IMR-90 (cell line): ENCODE measurements around the gene ACTRT2. TPM values are rescaled to one million over a fixed set of nuclear protein-coding genes. Genes with fewer than 3 reads are reported as not detected.

ENCODE experiments used
- ATAC-seq: fragments of 200-7000 bp; cut with Tn5 transposase; 2 replicates; pipeline ENCODE4 v1.9.1; 2020; ENCODE audit warnings: low read depth, mild to moderate bottlenecking, moderate library complexity
- BruUV-seq: library from RNA; stranded (reverse); fragments of 400-500 nt; replicated peaks from 2 replicates; lab custom pipeline; 2021; lab: Mats Ljungman, UMichigan
- CTCF ChIA-PET: fragments of 300-600 bp; formaldehyde crosslinking; extraction: SDS; loops from one replicate; lab custom pipeline; 2021; ENCODE audit warnings: antibody characterized with exemption; lab: Yijun Ruan, JAX
- POLR2A ChIA-PET: fragments of 300-600 bp; sonication (Branson Sonifier 250); formaldehyde crosslinking; loops from one replicate; lab custom pipeline; 2022; ENCODE audit warnings: antibody characterized with exemption; ENCODE audit not compliant: unreplicated experiment; lab: Charles Lee
- DNase-seq: peaks from one replicate; pipeline ENCODE4 v3.0.0; 2013
- H2AFZ ChIP-seq: replicated peaks from 2 replicates; pipeline ENCODE3; 2013; ENCODE audit warnings: low read length, mild to moderate bottlenecking; ENCODE audit not compliant: poor library complexity
- H2AK5ac ChIP-seq: 2 replicates; pipeline ENCODE4 v1.6.1; 2013; ENCODE audit warnings: low read depth, low read length, inconsistent platforms
- H2AK9ac ChIP-seq: replicated peaks from 2 replicates; pipeline ENCODE3; 2013; ENCODE audit warnings: mild to moderate bottlenecking, low read depth, low read length, moderate library complexity; ENCODE audit not compliant: poor library complexity
- H2BK120ac ChIP-seq: 2 replicates; pipeline ENCODE4 v1.6.1; 2013; ENCODE audit warnings: low read depth, low read length, inconsistent platforms
- H2BK15ac ChIP-seq: 3 replicates; pipeline ENCODE4 v1.6.1; 2013; ENCODE audit warnings: low read depth, low read length, inconsistent platforms
- H2BK20ac ChIP-seq: 2 replicates; pipeline ENCODE4 v1.6.1; 2013; ENCODE audit warnings: low read depth, mild to moderate bottlenecking, inconsistent platforms, low read length, moderate library complexity
- H2BK5ac ChIP-seq: 2 replicates; pipeline ENCODE4 v1.6.1; 2013; ENCODE audit warnings: mild to moderate bottlenecking, low read depth, low read length, inconsistent platforms; ENCODE audit not compliant: poor library complexity, severe bottlenecking
- H3K14ac ChIP-seq: replicated peaks from 2 replicates; pipeline ENCODE4 v1.6.1; 2013; ENCODE audit warnings: low read depth, low read length, inconsistent platforms
- H3K18ac ChIP-seq: 2 replicates; pipeline ENCODE4 v1.6.1; 2013; ENCODE audit warnings: low read depth, low read length, control low read depth
- H3K23ac ChIP-seq: 2 replicates; pipeline ENCODE4 v1.6.1; 2013; ENCODE audit warnings: low read depth, low read length, inconsistent platforms
- H3K27ac ChIP-seq: 2 replicates; pipeline ENCODE4 v1.5.1; 2013; ENCODE audit warnings: mild to moderate bottlenecking, control low read depth, low read length; ENCODE audit not compliant: insufficient read depth
- H3K27me3 ChIP-seq: 2 replicates; pipeline ENCODE4 v1.6.1; 2013; ENCODE audit warnings: low read length; ENCODE audit not compliant: control insufficient read depth, insufficient read depth
- H3K36me3 ChIP-seq: 2 replicates; pipeline ENCODE4 v1.6.1; 2013; ENCODE audit warnings: low read length, mixed read lengths; ENCODE audit not compliant: control insufficient read depth, insufficient read depth
- H3K4ac ChIP-seq: 2 replicates; pipeline ENCODE4 v1.6.1; 2013; ENCODE audit warnings: low read depth, low read length, inconsistent platforms
- H3K4me1 ChIP-seq: 2 replicates; pipeline ENCODE4 v1.6.1; 2013; ENCODE audit warnings: low read length, mixed read lengths; ENCODE audit not compliant: control insufficient read depth, insufficient read depth
- H3K4me2 ChIP-seq: 2 replicates; pipeline ENCODE4 v1.6.1; 2013; ENCODE audit warnings: low read depth, mild to moderate bottlenecking, control low read depth, low read length, moderate library complexity
- H3K4me3 ChIP-seq: 2 replicates; pipeline ENCODE4 v1.5.1; 2013; ENCODE audit warnings: low read depth, mild to moderate bottlenecking, control low read depth, low read length, moderate library complexity; ENCODE audit not compliant: insufficient read depth
- H3K56ac ChIP-seq: 2 replicates; pipeline ENCODE4 v1.6.1; 2013; ENCODE audit warnings: low read length, inconsistent platforms; ENCODE audit not compliant: insufficient read depth; ENCODE audit errors: extremely low read depth
- H3K79me1 ChIP-seq, 2 experiments: 2 replicates each; pipeline ENCODE4 v1.6.1; 2013; ENCODE audit warnings: low read length in 2 of 2, inconsistent platforms in 1 of 2, low read depth in 1 of 2
- H3K9ac ChIP-seq: 2 replicates; pipeline ENCODE4 v1.6.1; 2013; ENCODE audit warnings: low read depth, low read length, control low read depth
- H3K9me1 ChIP-seq: 2 replicates; pipeline ENCODE4 v1.6.1; 2013; ENCODE audit warnings: low read length, inconsistent platforms; ENCODE audit not compliant: insufficient read depth
- H3K9me3 ChIP-seq: 2 replicates; pipeline ENCODE4 v1.6.1; 2013; ENCODE audit warnings: low read length; ENCODE audit not compliant: control insufficient read depth, insufficient read depth
- H4K20me1 ChIP-seq: 2 replicates; pipeline ENCODE4 v1.6.1; 2013; ENCODE audit warnings: low read length, inconsistent platforms; ENCODE audit not compliant: insufficient read depth
- H4K5ac ChIP-seq: 2 replicates; pipeline ENCODE4 v1.6.1; 2013; ENCODE audit warnings: mild to moderate bottlenecking, low read depth, low read length, control low read depth
- H4K8ac ChIP-seq, 2 experiments: 2 replicates each; pipeline ENCODE4 v1.6.1; 2013; ENCODE audit warnings: low read depth in 2 of 2, low read length in 2 of 2, control low read depth in 1 of 2, inconsistent platforms in 1 of 2
- H4K91ac ChIP-seq: 2 replicates; pipeline ENCODE4 v1.6.1; 2013; ENCODE audit warnings: low read depth, low read length, inconsistent platforms; ENCODE audit not compliant: insufficient read depth
- BHLHE40 ChIP-seq: fragments of 150-350 bp; IDR thresholded peaks from 2 replicates; pipeline ENCODE4 v1.6.1; 2016; ENCODE audit warnings: mild to moderate bottlenecking, low read depth, low read length
- CEBPB ChIP-seq: IDR thresholded peaks from 2 replicates; pipeline ENCODE4 v1.6.1; 2012; ENCODE audit warnings: low read depth, low read length, improper control_type of control experiment
- CHD1 ChIP-seq: IDR thresholded peaks from 2 replicates; pipeline ENCODE4 v1.6.1; 2012; ENCODE audit warnings: low read depth, low read length, improper control_type of control experiment
- ELK1 ChIP-seq: fragments of 150-350 bp; IDR thresholded peaks from 2 replicates; pipeline ENCODE4 v1.6.1; 2016; ENCODE audit warnings: low read depth, mild to moderate bottlenecking, low read length, moderate library complexity, borderline replicate concordance
- MAFK ChIP-seq: IDR thresholded peaks from 2 replicates; pipeline ENCODE4 v1.6.1; 2012; ENCODE audit warnings: low read depth, low read length, improper control_type of control experiment
- MAZ ChIP-seq: IDR thresholded peaks from 2 replicates; pipeline ENCODE4 v1.6.1; 2012; ENCODE audit warnings: low read depth, mild to moderate bottlenecking, low read length, improper control_type of control experiment, moderate library complexity, borderline replicate concordance
- NFE2L2 ChIP-seq: fragments of 150-350 bp; IDR thresholded peaks from 2 replicates; pipeline ENCODE4 v1.6.1; 2016; ENCODE audit warnings: low read depth, mild to moderate bottlenecking, low read length
- POLR2A ChIP-seq: IDR thresholded peaks from 2 replicates; pipeline ENCODE4 v1.6.1; 2012; ENCODE audit warnings: mild to moderate bottlenecking, low read depth, low read length
- RAD21 ChIP-seq: IDR thresholded peaks from 2 replicates; pipeline ENCODE4 v1.6.1; 2012; ENCODE audit warnings: low read length, improper control_type of control experiment
- RCOR1 ChIP-seq: IDR thresholded peaks from 2 replicates; pipeline ENCODE4 v1.6.1; 2012; ENCODE audit warnings: mild to moderate bottlenecking, low read length, improper control_type of control experiment; ENCODE audit not compliant: insufficient replicate concordance
- RFX5 ChIP-seq: IDR thresholded peaks from 2 replicates; pipeline ENCODE4 v1.8.0; 2012; ENCODE audit warnings: low read depth, mild to moderate bottlenecking, low read length, moderate library complexity
- SMC3 ChIP-seq: fragments of 150-350 bp; IDR thresholded peaks from 2 replicates; pipeline ENCODE4 v1.6.1; 2016; ENCODE audit warnings: low read depth, mild to moderate bottlenecking, antibody characterized with exemption, low read length, moderate library complexity
- WGBS, 2 experiments: methylation state at CpG; one replicate each; pipeline versions ENCODE4 v1.1.5 to v1.1.7; 2013; ENCODE audit warnings: missing lambda C conversion rate in 2 of 2; ENCODE audit not compliant: insufficient read length in 1 of 2; ENCODE audit errors: extremely low coverage in 2 of 2; 5-methylcytosine and 5-hydroxymethylcytosine counted together
- dilution Hi-C: fragments of 300-500 bp; cut with HindIII; formaldehyde crosslinking; loops from one replicate; pipeline ENCODE4 v1.14.3; 2018; ENCODE audit warnings: low sequenced_read_pairs; ENCODE audit not compliant: unreplicated experiment
- in situ Hi-C: fragments of 300-500 bp; cut with MboI; formaldehyde crosslinking; loops from 3 replicates; pipeline ENCODE4 v1.14.3; 2019; ENCODE audit warnings: low sequenced_read_pairs, inconsistent platforms, mixed read lengths
- intact Hi-C: fragments of 100-400 bp; cut with micrococcal nuclease; formaldehyde crosslinking; loops from 2 replicates; pipeline ENCODE4 v1.10.0; 2022
- polyA plus RNA-seq, 3 experiments: library from polyadenylated mRNA; depleted of rRNA; stranded (reverse); fragments of >200 nt; gene quantifications; 2 replicates each; pipeline ENCODE4 v1.2.3, GENCODE V29; 2012; ENCODE audit warnings: low replicate concordance in 1 of 3
- total RNA-seq: library from RNA; depleted of rRNA; stranded (reverse); fragments of >200 nt; gene quantifications from 2 replicates; pipeline ENCODE4 v1.2.3, GENCODE V29; 2012
- TF ChIP-seq, protein P1 (sequence below): fragments of 150-350 bp; IDR thresholded peaks from 2 replicates; pipeline ENCODE4 v1.6.1; 2017; ENCODE audit warnings: mild to moderate bottlenecking, antibody characterized with exemption, low read length, low read depth
- TF ChIP-seq, protein P2 (sequence below): conservative IDR thresholded peaks from 2 replicates; pipeline ENCODE4 v1.5.1; 2012; ENCODE audit warnings: mild to moderate bottlenecking, low read depth, low read length, improper control_type of control experiment

The ACTRT2 gene
- total and polyA plus RNA-seq, 2 of the 4 experiments (the other 2 are of a cell fraction), result not detected

- ATAC-seq, result no peak
- Histone ChIP-seq H3K4me1 (no peaks in the 10 kb centered on the region), H2BK5ac (no peak overlapping the region), H4K20me1 (no peaks in the 10 kb centered on the region), H3K9ac (no peak overlapping the region), H3K23ac (no peak overlapping the region), H3K18ac (no peak overlapping the region), H3K4me2 (no peak overlapping the region), H3K9me1 (no peaks in the 10 kb centered on the region), H2BK15ac (no peak overlapping the region), H2AK9ac (no peak overlapping the region), H2AK5ac (no peak overlapping the region), H3K27me3 (no peaks in the 10 kb centered on the region), H3K56ac (no peak overlapping the region), H3K36me3 (no peaks in the 10 kb centered on the region), H2BK120ac (no peak overlapping the region), H4K8ac (no peak overlapping the region), H2AFZ (no peak overlapping the region), H3K4me3 (no peak overlapping the region), H3K79me1 (no peaks in the 10 kb centered on the region), H3K14ac (no peak overlapping the region), H2BK20ac (no peak overlapping the region), H3K27ac (no peak overlapping the region), H3K9me3 (peaks cover 61% of the 10 kb centered on the region), H3K4ac (no peak overlapping the region), H4K91ac (no peak overlapping the region), H4K5ac (no peak overlapping the region)
- intact Hi-C loops (no loop called here), in situ Hi-C loops (no loop called here), dilution Hi-C loops (no loop called here)
- WGBS, 2 experiments, result no CpG with 5 or more reads among the region's 9 CpGs
- no peak for DNase-seq
- TF ChIP-seq MAFK (no peak), RFX5 (no peak), CHD1 (no peak), RAD21 (no peak), ELK1 (no peak), RCOR1 (no peak), SMC3 (no peak), NFE2L2 (no peak), BHLHE40 (no peak), POLR2A (no peak), MAZ (no peak), CEBPB (no peak)
- TF ChIP-seq, protein P1, sequence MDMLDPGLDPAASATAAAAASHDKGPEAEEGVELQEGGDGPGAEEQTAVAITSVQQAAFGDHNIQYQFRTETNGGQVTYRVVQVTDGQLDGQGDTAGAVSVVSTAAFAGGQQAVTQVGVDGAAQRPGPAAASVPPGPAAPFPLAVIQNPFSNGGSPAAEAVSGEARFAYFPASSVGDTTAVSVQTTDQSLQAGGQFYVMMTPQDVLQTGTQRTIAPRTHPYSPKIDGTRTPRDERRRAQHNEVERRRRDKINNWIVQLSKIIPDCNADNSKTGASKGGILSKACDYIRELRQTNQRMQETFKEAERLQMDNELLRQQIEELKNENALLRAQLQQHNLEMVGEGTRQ, result no peak
- TF ChIP-seq, protein P2, sequence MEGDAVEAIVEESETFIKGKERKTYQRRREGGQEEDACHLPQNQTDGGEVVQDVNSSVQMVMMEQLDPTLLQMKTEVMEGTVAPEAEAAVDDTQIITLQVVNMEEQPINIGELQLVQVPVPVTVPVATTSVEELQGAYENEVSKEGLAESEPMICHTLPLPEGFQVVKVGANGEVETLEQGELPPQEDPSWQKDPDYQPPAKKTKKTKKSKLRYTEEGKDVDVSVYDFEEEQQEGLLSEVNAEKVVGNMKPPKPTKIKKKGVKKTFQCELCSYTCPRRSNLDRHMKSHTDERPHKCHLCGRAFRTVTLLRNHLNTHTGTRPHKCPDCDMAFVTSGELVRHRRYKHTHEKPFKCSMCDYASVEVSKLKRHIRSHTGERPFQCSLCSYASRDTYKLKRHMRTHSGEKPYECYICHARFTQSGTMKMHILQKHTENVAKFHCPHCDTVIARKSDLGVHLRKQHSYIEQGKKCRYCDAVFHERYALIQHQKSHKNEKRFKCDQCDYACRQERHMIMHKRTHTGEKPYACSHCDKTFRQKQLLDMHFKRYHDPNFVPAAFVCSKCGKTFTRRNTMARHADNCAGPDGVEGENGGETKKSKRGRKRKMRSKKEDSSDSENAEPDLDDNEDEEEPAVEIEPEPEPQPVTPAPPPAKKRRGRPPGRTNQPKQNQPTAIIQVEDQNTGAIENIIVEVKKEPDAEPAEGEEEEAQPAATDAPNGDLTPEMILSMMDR, result no peak
- ChIA-PET POLR2A (no interaction called here), CTCF (no interaction called here)
- no TSS peak for BruUV-seq
Observed at GRCh38 chr1:3024019-3024418, 2.8 kb downstream of the ACTRT2 start.
